ENCODE data around the gene TMEM100. TPM values are rescaled to one million over a fixed set of nuclear protein-coding genes. Genes with fewer than 3 reads are reported as not detected.
"Not testable (repeated sequence)": the region's sequence is repeated elsewhere in the genome, so short reads cannot be mapped to it uniquely, and the experiment has no call there.

TMEM100 gene
- total RNA-seq, 6 experiments from 2014 or later = 0.18 to 0.26 TPM; not detected in 4

- TF ChIP-seq CTCF (IDR thresholded peaks at IDR 0.05) = no peak
- Mint-ChIP-seq H3K4me3 (no peak overlapping the region), H3K27ac (no peak overlapping the region), H3K27me3 (ENCODE audit: insufficient read depth) (peaks cover 11% of the 10 kb centered on the region; the same call in 1 of the 2 replicates), H3K4me1 (ENCODE audit: low read depth) (no peaks in the 10 kb centered on the region), H3K9me3 (no peaks in the 10 kb centered on the region), H3K36me3 (ENCODE audit: low read depth) (no peaks in the 10 kb centered on the region)
- no peak for DNase-seq
Measured at GRCh38 chr17:55672585-55673501, 49.8 kb downstream of the TMEM100 start.

GRCh38 chr17:55672010-55672409, 50.7 kb downstream of the TMEM100 start:
- peaks cover 11% of the 10 kb centered on the region; the same call in 1 of the 2 replicates for H3K27me3 Mint-ChIP-seq (ENCODE audit: insufficient read depth)
- H3K4me3 Mint-ChIP-seq; DNase-seq; H3K27ac Mint-ChIP-seq; H3K9me3 Mint-ChIP-seq; H3K4me1 Mint-ChIP-seq (ENCODE audit: low read depth); H3K36me3 Mint-ChIP-seq (ENCODE audit: low read depth): not testable (repeated sequence)

Other genes with a start within 250 kb of the TMEM100 start
- gene SMIM36, start 211.4 kb downstream of the TMEM100 start, total RNA-seq (2021; fragmentation: NEBNext Ultra II Directional; extraction: Animal tissue kit (Norgen Biotek cat#: 25700)) = not detected
- gene PCTP, start 28.2 kb upstream of the TMEM100 start, total RNA-seq (2021; fragmentation: NEBNext Ultra II Directional; extraction: Animal tissue kit (Norgen Biotek cat#: 25700)) = 10 to 100 TPM in 4 of 6 experiments, 1 to 10 TPM in 2; 9.7 to 13.5 (median 11.2) TPM